Osteoblast (primary cell): ENCODE results near the gene WDFY4. TPM values are rescaled to one million over a fixed set of nuclear protein-coding genes. Genes with fewer than 3 reads are reported as not detected.

Experiments used
- DNase-seq: peaks from one replicate; pipeline ENCODE4 v3.0.0; 2011; ENCODE audit warnings: low spot score, mixed read lengths; ENCODE audit not compliant: insufficient read length; ENCODE audit errors: missing footprints
- H2AFZ ChIP-seq: 2 replicates; pipeline ENCODE4 v1.6.0; 2011; ENCODE audit warnings: mild to moderate bottlenecking, low read length
- H3K27ac ChIP-seq: 2 replicates; pipeline ENCODE4 v1.5.1; 2011; ENCODE audit warnings: mild to moderate bottlenecking, low read depth, low read length, moderate library complexity
- H3K27me3 ChIP-seq: 2 replicates; pipeline ENCODE4 v1.6.0; 2012; ENCODE audit warnings: mild to moderate bottlenecking, control low read depth, inconsistent platforms, low read length, moderate library complexity; ENCODE audit not compliant: insufficient read depth
- H3K36me3 ChIP-seq: 2 replicates; pipeline ENCODE4 v1.5.1; 2011; ENCODE audit warnings: mild to moderate bottlenecking, low read length, control low read depth, moderate library complexity; ENCODE audit not compliant: insufficient read depth
- H3K4me1 ChIP-seq: 2 replicates; pipeline ENCODE4 v1.5.1; 2011; ENCODE audit warnings: mild to moderate bottlenecking, low read length, control low read depth, moderate library complexity; ENCODE audit not compliant: insufficient read depth
- H3K4me2 ChIP-seq: 2 replicates; pipeline ENCODE4 v1.6.0; 2011; ENCODE audit warnings: mild to moderate bottlenecking, low read length; ENCODE audit not compliant: insufficient read depth
- H3K4me3 ChIP-seq: fragments of 200-600 bp; sonication (generic); 3 replicates; pipeline ENCODE4 v1.5.1; 2012; ENCODE audit warnings: mild to moderate bottlenecking, low read length, inconsistent platforms; ENCODE audit not compliant: insufficient read depth
- H3K79me2 ChIP-seq: 2 replicates; pipeline ENCODE4 v1.6.0; 2012; ENCODE audit warnings: mild to moderate bottlenecking, low read length, control low read depth, inconsistent platforms; ENCODE audit not compliant: insufficient read depth
- H3K9me3 ChIP-seq: 2 replicates; pipeline ENCODE4 v1.5.1; 2011; ENCODE audit warnings: low read depth, low read length, control low read depth
- H4K20me1 ChIP-seq: 2 replicates; pipeline ENCODE4 v1.6.0; 2012; ENCODE audit warnings: mild to moderate bottlenecking, low read length, control low read depth; ENCODE audit not compliant: insufficient read depth
- total RNA-seq: library from RNA; depleted of rRNA; stranded (reverse); fragments of >200 nt; gene quantifications from 2 replicates; pipeline ENCODE4 v1.2.3, GENCODE V29; 2012
- TF ChIP-seq, protein P1 (sequence below): IDR thresholded peaks from 2 replicates; pipeline ENCODE4 v1.5.1; 2011; ENCODE audit warnings: mild to moderate bottlenecking, low read depth, low read length, moderate library complexity; ENCODE audit errors: extremely low read depth

Gene WDFY4
- total RNA-seq, 1 donor, result 0.36 TPM

DNA sequence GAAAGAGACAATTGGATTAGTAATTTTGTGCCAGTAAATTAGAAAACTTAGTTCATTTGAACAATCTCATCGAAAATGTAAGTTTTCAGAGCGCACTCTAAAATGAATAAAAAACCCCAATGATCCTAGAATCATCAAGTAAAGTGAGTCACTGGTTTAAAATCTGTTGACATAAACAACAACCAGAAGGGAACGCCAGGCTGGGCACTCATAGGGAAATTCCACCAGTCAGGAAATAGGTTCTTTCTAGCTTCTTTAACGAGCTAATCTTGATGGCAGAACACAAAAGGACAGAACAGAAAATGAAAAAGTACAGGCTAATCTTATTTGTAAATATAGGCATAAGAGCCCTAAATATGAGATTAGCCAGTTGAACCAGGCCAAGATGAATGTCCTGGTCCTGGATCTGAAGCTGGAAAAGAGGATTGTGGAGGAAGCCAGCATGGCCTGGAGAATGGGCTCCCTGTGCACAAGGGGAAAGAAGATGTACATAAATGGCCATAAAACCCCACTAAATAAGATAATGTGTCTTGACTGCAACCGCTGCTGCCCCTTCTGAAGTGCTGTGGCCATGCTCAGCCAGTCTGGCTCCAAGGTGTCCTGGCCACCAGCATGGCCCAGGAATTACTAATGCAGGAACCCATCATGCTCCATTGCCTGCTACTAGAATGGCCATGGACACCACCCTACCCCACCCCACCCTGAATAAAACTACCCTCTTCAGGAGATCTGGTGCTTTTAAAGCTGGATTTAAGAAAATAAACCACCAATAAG is 114.0 kb downstream of the WDFY4 start:
- Histone ChIP-seq H4K20me1 (no peaks in the 10 kb centered on the region), H2AFZ (no peak overlapping the region), H3K4me1 (no peaks in the 10 kb centered on the region), H3K36me3 (no peaks in the 10 kb centered on the region), H3K4me2 (no peak overlapping the region), H3K27ac (no peak overlapping the region), H3K27me3 (peaks cover 4% of the 10 kb centered on the region), H3K79me2 (no peaks in the 10 kb centered on the region), H3K4me3 (no peak overlapping the region), H3K9me3 (no peaks in the 10 kb centered on the region)
- TF ChIP-seq, protein P1, sequence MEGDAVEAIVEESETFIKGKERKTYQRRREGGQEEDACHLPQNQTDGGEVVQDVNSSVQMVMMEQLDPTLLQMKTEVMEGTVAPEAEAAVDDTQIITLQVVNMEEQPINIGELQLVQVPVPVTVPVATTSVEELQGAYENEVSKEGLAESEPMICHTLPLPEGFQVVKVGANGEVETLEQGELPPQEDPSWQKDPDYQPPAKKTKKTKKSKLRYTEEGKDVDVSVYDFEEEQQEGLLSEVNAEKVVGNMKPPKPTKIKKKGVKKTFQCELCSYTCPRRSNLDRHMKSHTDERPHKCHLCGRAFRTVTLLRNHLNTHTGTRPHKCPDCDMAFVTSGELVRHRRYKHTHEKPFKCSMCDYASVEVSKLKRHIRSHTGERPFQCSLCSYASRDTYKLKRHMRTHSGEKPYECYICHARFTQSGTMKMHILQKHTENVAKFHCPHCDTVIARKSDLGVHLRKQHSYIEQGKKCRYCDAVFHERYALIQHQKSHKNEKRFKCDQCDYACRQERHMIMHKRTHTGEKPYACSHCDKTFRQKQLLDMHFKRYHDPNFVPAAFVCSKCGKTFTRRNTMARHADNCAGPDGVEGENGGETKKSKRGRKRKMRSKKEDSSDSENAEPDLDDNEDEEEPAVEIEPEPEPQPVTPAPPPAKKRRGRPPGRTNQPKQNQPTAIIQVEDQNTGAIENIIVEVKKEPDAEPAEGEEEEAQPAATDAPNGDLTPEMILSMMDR, result no peak
- DNase-seq, result no peak

DNA sequence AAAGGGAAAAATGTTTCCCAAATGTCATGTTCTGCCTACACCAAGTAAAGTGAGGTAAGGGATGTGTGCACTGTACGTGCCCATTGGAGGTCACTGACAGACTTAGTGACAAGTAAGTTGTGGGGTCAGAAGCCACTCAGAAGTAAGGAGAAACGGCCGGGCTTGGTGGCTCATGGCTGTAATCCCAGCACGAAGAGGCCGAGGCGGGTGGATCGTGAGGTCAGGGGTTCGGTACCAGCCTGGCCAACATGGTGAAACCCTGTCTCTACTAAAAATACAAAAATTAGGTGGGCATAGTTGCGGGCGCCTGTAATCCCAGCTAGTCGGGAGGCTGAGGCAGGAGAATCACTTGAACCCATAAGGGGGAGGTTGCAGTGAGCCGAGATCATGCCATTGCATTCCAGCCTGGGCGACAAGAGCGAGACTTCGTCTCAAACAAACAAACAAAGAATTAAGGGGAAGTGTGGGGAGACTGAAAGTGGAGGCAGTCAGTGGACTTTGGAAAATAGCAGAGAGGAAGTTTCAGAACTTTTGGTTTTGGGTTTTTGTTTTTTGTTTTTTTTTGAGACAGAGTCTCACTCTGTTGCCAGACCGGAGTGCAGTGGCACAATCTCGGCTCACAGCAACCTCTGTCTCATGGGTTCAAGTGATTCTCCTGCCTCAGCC is 114.8 kb downstream of the WDFY4 start:
- H3K9me3 ChIP-seq, result no peaks in the 10 kb centered on the region
- H3K4me1 ChIP-seq, result no peaks in the 10 kb centered on the region
- H2AFZ ChIP-seq, result no peak overlapping the region
- no peak overlapping the region for H3K4me2 ChIP-seq
- no peaks in the 10 kb centered on the region for H3K79me2 ChIP-seq
- H3K4me3 ChIP-seq, result no peak overlapping the region
- no peak overlapping the region for H3K27ac ChIP-seq
- no peaks in the 10 kb centered on the region for H3K36me3 ChIP-seq
- no peak for DNase-seq
- TF ChIP-seq, protein P1, result no peak
- H3K27me3 ChIP-seq, result no peaks in the 10 kb centered on the region
- H4K20me1 ChIP-seq, result no peaks in the 10 kb centered on the region

DNA sequence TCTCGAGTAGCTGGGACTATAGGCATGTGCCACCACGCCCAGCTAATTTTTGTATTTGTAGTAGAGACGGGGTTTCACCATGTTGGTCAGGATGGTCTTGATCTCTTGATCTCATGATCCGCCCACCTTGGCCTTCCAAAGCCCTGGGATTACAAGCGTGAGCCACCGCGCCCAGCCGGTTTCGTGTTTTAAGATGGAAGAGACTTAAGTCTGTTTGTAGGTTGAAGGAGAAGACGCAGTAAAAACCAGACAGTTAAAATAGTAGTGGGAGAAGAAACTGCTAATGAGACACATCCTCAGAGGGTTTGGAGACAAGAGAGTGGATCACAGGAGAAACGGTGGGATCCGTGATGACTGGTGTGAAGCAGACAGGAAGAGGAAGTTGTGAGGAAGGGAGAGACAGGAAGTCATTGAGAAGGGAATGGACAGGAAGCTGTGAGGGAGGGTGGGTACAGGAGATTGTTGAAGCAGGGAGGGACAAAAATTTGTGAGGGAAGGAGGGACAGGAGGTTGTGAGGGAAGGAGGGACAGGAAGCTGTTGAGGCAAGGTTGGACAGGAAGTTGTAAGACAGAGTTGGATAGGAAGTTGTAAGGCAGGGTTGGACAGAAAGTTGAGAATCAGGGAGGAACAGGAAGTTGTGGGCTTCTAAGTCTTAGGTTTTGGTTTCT is 115.5 kb downstream of the WDFY4 start:
- H2AFZ ChIP-seq, result no peak overlapping the region
- TF ChIP-seq, protein P1, result no peak
- no peaks in the 10 kb centered on the region for H4K20me1 ChIP-seq
- H3K9me3 ChIP-seq, result no peaks in the 10 kb centered on the region
- H3K27ac ChIP-seq, result no peak overlapping the region
- peaks cover 5% of the 10 kb centered on the region for H3K27me3 ChIP-seq
- H3K4me2 ChIP-seq, result no peak overlapping the region
- no peaks in the 10 kb centered on the region for H3K4me1 ChIP-seq
- DNase-seq, result no peak
- H3K4me3 ChIP-seq, result no peak overlapping the region
- no peaks in the 10 kb centered on the region for H3K36me3 ChIP-seq
- H3K79me2 ChIP-seq, result no peaks in the 10 kb centered on the region

DNA sequence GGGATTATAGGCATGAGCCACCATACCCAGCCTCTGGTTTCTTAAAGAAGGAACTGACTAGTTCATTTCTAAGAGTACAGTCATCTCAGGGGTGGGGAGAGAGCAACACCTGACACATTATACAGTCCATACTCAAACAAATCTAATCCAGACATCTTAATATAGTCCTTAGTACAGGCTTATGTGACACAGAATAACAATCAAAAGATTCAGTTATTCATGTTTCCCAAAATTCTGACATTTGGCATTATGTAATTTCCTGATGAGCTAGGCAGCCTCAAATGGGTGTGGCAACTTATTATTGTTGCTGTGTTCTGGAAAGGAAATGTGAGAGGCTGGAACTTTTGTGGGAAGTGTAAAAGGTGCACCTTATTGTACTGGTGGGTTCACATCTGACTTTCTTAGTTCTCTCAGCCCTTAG is 116.3 kb downstream of the WDFY4 start:
- H3K36me3 ChIP-seq, result no peaks in the 10 kb centered on the region
- TF ChIP-seq, protein P1, result no peak
- H3K9me3 ChIP-seq, result no peaks in the 10 kb centered on the region
- H2AFZ ChIP-seq, result no peak overlapping the region
- no peaks in the 10 kb centered on the region for H4K20me1 ChIP-seq
- no peak overlapping the region for H3K27ac ChIP-seq
- no peak overlapping the region for H3K4me3 ChIP-seq
- H3K4me1 ChIP-seq, result no peaks in the 10 kb centered on the region
- no peak for DNase-seq
- H3K27me3 ChIP-seq, result peaks cover 5% of the 10 kb centered on the region
- H3K79me2 ChIP-seq, result no peaks in the 10 kb centered on the region
- H3K4me2 ChIP-seq, result no peak overlapping the region
